Caco-2 (cell line): Measurements from ENCODE around the gene CACNA2D1. TPM values are rescaled to one million over a fixed set of nuclear protein-coding genes. Genes with fewer than 3 reads are reported as not detected.

Source experiments
- BruUV-seq: library from RNA; stranded (reverse); fragments of 400-500 nt; replicated peaks from 2 replicates; lab custom pipeline; 2021; lab: Mats Ljungman, UMichigan
- CTCF ChIA-PET: fragments of 300-600 bp; sonication (Branson Sonifier 250); formaldehyde crosslinking; loops from one replicate; lab custom pipeline; 2022; ENCODE audit warnings: antibody characterized with exemption; lab: Charles Lee
- POLR2A ChIA-PET: fragments of 300-600 bp; sonication (Branson Sonifier 250); formaldehyde crosslinking; loops from one replicate; lab custom pipeline; 2022; ENCODE audit warnings: antibody characterized with exemption; lab: Charles Lee
- DNase-seq, 2 experiments: peaks; one replicate each; pipeline versions ENCODE4 v3.0.0 to v3.0.0-alpha.2; 2020 to 2022
- H3K27me3 ChIP-seq: replicated peaks from 2 replicates; pipeline ENCODE4 v1.6.0; 2011; ENCODE audit warnings: low read length; ENCODE audit not compliant: control insufficient read depth, insufficient read depth
- H3K36me3 ChIP-seq: 2 replicates; pipeline ENCODE4 v1.5.1; 2011; ENCODE audit warnings: low read length; ENCODE audit not compliant: control insufficient read depth, insufficient read depth
- H3K4me1 ChIP-seq: fragments of 250-450 bp; sonication (Bioruptor Pico); 2 replicates; pipeline ENCODE4 v1.5.1; 2020; ENCODE audit warnings: mild to moderate bottlenecking
- H3K4me3 ChIP-seq: 2 replicates; pipeline ENCODE4 v1.5.1; 2011; ENCODE audit warnings: low read depth, mild to moderate bottlenecking, control low read depth, low read length
- H3K9me3 ChIP-seq: fragments of 250-450 bp; sonication (Bioruptor Pico); 2 replicates; pipeline ENCODE4 v1.5.1; 2020; ENCODE audit warnings: mild to moderate bottlenecking, moderate library complexity
- H3K27ac Mint-ChIP-seq: one replicate; pipeline ENCODE4 v1.8.0; 2022; ENCODE audit warnings: mixed read lengths; ENCODE audit not compliant: unreplicated experiment
- H3K27me3 Mint-ChIP-seq: one replicate; pipeline ENCODE4 v1.8.0; 2022; ENCODE audit warnings: mixed read lengths; ENCODE audit not compliant: insufficient read depth, unreplicated experiment
- H3K36me3 Mint-ChIP-seq: one replicate; pipeline ENCODE4 v1.8.0; 2022; ENCODE audit warnings: mild to moderate bottlenecking, mixed read lengths; ENCODE audit not compliant: insufficient read depth, unreplicated experiment
- H3K4me1 Mint-ChIP-seq: one replicate; pipeline ENCODE4 v1.8.0; 2022; ENCODE audit warnings: low read depth, mixed read lengths; ENCODE audit not compliant: unreplicated experiment
- H3K4me3 Mint-ChIP-seq: one replicate; pipeline ENCODE4 v1.8.0; 2022; ENCODE audit warnings: mild to moderate bottlenecking, moderate library complexity, mixed read lengths; ENCODE audit not compliant: unreplicated experiment
- H3K9me3 Mint-ChIP-seq: one replicate; pipeline ENCODE4 v1.8.0; 2022; ENCODE audit warnings: mixed read lengths; ENCODE audit not compliant: unreplicated experiment
- intact Hi-C: fragments of 100-400 bp; cut with micrococcal nuclease; formaldehyde crosslinking; loops from one replicate; pipeline ENCODE4 v1.10.0; 2022; ENCODE audit not compliant: unreplicated experiment
- total RNA-seq: library from RNA; stranded (reverse); gene quantifications from 2 replicates; pipeline ENCODE4 v1.2.3, GENCODE V29; 2022
- TF ChIP-seq, protein P1 (sequence below), 2 experiments: fragments of 200-600 bp in 1 of 2; IDR thresholded peaks; 1 replicate in 1 of 2; 2 replicates in 1 of 2; pipeline versions ENCODE4 v1.5.1 to v1.8.0; 2011 to 2022; ENCODE audit warnings: antibody characterized with exemption in 1 of 2, control low read depth in 1 of 2, inconsistent platforms in 1 of 2, low read depth in 1 of 2, low read length in 1 of 2, mild to moderate bottlenecking in 1 of 2, moderate library complexity in 1 of 2; ENCODE audit not compliant: insufficient read depth in 1 of 2, severe bottlenecking in 1 of 2, unreplicated experiment in 1 of 2

Gene CACNA2D1
- total RNA-seq, 1 experiment from 2014 or later: not detected

DNA sequence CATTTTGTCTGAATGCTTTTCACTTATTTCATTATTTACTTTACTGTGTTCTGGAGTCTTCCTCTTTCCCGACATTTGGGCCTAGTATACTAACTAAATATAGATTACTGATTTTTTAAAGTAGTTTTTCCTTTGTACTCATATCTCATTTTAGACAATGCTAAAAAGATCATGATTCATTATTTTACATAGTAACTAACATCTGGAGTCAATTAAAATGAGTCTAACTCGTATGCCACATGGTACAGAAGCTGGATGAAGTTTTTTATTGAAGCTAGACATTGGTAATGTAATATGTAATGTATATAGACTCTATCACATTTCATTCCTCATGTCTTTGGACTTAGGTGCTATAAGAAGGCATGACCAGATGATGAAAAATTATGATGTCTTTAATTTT, 517.4 kb downstream of the CACNA2D1 start:
- Mint-ChIP-seq H3K27ac (no peak overlapping the region), H3K9me3 (no peaks in the 10 kb centered on the region), H3K4me3 (no peak overlapping the region), H3K36me3 (no peaks in the 10 kb centered on the region), H3K4me1 (no peaks in the 10 kb centered on the region), H3K27me3 (peaks cover 6% of the 10 kb centered on the region)
- no peaks in the 10 kb centered on the region for H3K9me3 ChIP-seq
- H3K36me3 ChIP-seq: no peaks in the 10 kb centered on the region
- POLR2A ChIA-PET: no interaction called here
- CTCF ChIA-PET: interaction anchor here (0.6 kb wide), 1 partner anchor 97 kb away, joined by 4 read pairs; no protein-coding TSS in a partner anchor
- no peak overlapping the region for H3K4me3 ChIP-seq
- H3K4me1 ChIP-seq: no peaks in the 10 kb centered on the region
- intact Hi-C loops: no loop called here
- H3K27me3 ChIP-seq: no peaks in the 10 kb centered on the region
- no peak for DNase-seq
- TF ChIP-seq, protein P1, sequence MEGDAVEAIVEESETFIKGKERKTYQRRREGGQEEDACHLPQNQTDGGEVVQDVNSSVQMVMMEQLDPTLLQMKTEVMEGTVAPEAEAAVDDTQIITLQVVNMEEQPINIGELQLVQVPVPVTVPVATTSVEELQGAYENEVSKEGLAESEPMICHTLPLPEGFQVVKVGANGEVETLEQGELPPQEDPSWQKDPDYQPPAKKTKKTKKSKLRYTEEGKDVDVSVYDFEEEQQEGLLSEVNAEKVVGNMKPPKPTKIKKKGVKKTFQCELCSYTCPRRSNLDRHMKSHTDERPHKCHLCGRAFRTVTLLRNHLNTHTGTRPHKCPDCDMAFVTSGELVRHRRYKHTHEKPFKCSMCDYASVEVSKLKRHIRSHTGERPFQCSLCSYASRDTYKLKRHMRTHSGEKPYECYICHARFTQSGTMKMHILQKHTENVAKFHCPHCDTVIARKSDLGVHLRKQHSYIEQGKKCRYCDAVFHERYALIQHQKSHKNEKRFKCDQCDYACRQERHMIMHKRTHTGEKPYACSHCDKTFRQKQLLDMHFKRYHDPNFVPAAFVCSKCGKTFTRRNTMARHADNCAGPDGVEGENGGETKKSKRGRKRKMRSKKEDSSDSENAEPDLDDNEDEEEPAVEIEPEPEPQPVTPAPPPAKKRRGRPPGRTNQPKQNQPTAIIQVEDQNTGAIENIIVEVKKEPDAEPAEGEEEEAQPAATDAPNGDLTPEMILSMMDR (IDR thresholded peaks at IDR 0.05; ENCODE audit: insufficient read depth in 1 of 2, low read depth in 1 of 2, low read length in 1 of 2, severe bottlenecking in 1 of 2, unreplicated experiment in 1 of 2): no peak
- BruUV-seq: no TSS peak

DNA sequence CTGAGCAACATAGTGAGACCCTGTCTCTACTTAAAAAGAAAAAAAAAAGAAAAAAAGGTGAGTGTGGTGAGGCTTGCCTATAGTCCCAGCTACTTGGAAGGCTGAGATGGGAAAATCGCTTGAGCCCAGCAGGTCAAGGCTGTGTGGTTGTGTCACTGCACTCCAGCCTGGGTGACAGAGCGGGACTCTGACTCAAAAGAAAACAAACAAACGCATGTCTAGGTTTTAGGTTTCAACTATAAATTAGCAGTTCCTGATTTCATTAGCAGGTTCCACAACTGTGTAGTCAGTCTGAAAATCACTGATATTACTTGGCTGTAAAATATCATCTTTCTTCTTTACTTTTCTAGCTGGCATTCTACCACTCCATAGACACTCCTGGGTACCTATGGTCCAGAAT, 518.0 kb downstream of the CACNA2D1 start:
- no peaks in the 10 kb centered on the region for H3K9me3 ChIP-seq
- no peaks in the 10 kb centered on the region for H3K9me3 Mint-ChIP-seq
- H3K4me3 ChIP-seq: no peak overlapping the region
- DNase-seq: no peak
- POLR2A ChIA-PET: no interaction called here
- BruUV-seq: no TSS peak
- intact Hi-C loops: no loop called here
- H3K4me1 Mint-ChIP-seq: no peaks in the 10 kb centered on the region
- H3K4me3 Mint-ChIP-seq: no peak overlapping the region
- CTCF ChIA-PET: interaction anchor here (0.6 kb wide), 1 partner anchor 97 kb away, joined by 4 read pairs; no protein-coding TSS in a partner anchor
- peaks cover 2% of the 10 kb centered on the region for H3K27me3 Mint-ChIP-seq
- no peaks in the 10 kb centered on the region for H3K27me3 ChIP-seq
- TF ChIP-seq, protein P1 (IDR thresholded peaks at IDR 0.05; ENCODE audit: insufficient read depth in 1 of 2, low read depth in 1 of 2, low read length in 1 of 2, severe bottlenecking in 1 of 2, unreplicated experiment in 1 of 2): no peak
- no peak overlapping the region for H3K27ac Mint-ChIP-seq
- no peaks in the 10 kb centered on the region for H3K36me3 Mint-ChIP-seq
- no peaks in the 10 kb centered on the region for H3K36me3 ChIP-seq
- no peaks in the 10 kb centered on the region for H3K4me1 ChIP-seq

DNA sequence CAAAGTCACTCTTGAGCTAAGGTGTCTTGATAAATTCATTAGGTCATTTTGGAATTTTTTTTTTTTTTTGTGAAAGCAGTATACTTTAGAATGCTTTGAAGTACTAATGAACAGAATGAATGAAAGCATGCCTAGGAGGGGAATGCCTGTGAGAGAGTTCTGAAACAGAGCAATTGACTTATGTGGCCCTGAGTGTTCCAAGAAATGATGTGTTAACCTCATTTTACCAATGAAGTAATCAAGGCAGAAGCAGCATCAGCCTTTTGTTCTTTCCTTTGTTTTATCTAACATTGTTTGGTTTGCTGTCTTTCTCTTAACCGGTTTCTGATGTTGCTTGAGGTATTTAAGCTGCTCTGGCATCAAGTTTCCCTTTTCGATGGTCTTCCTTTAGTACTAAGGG, 519.1 kb downstream of the CACNA2D1 start:
- no peaks in the 10 kb centered on the region for H3K9me3 Mint-ChIP-seq
- H3K4me3 ChIP-seq: no peak overlapping the region
- H3K27me3 Mint-ChIP-seq: peaks cover 2% of the 10 kb centered on the region
- H3K36me3 ChIP-seq: no peaks in the 10 kb centered on the region
- CTCF ChIA-PET: no interaction called here
- no peaks in the 10 kb centered on the region for H3K36me3 Mint-ChIP-seq
- POLR2A ChIA-PET: no interaction called here
- BruUV-seq: no TSS peak
- intact Hi-C loops: no loop called here
- H3K9me3 ChIP-seq: no peaks in the 10 kb centered on the region
- TF ChIP-seq, protein P1 (IDR thresholded peaks at IDR 0.05; ENCODE audit: insufficient read depth in 1 of 2, low read depth in 1 of 2, low read length in 1 of 2, severe bottlenecking in 1 of 2, unreplicated experiment in 1 of 2): no peak
- no peaks in the 10 kb centered on the region for H3K4me1 Mint-ChIP-seq
- H3K27ac Mint-ChIP-seq: no peak overlapping the region
- no peak for DNase-seq
- H3K27me3 ChIP-seq: no peaks in the 10 kb centered on the region
- H3K4me1 ChIP-seq: no peaks in the 10 kb centered on the region
- no peak overlapping the region for H3K4me3 Mint-ChIP-seq
